HEK293T (cell line): ENCODE data around the gene TBC1D20.
A peak's percentile ranks its signal among the peaks of the same experiment; 100 is the strongest.
"Not testable (repeated sequence)": the region's sequence is repeated elsewhere in the genome, so short reads cannot be mapped to it uniquely, and the experiment has no call there.

Source experiments
- CTCF ChIA-PET: fragments of 350-600 bp; formaldehyde crosslinking; extraction: SDS; loops from one replicate; lab custom pipeline; 2021; ENCODE audit warnings: antibody characterized with exemption, inconsistent platforms; lab: Yijun Ruan, JAX
- POLR2A ChIA-PET: fragments of 350-600 bp; formaldehyde crosslinking; extraction: SDS; loops from one replicate; lab custom pipeline; 2020; ENCODE audit warnings: antibody characterized with exemption, inconsistent platforms; lab: Yijun Ruan, JAX
- DNase-seq: peaks from one replicate; pipeline ENCODE4 v3.0.0; 2012; ENCODE audit warnings: mixed read lengths; ENCODE audit errors: extremely low spot score
- ARNT ChIP-seq: fragments of 450-650 bp; IDR thresholded peaks from 2 replicates; pipeline ENCODE4 v1.6.1; 2017; ENCODE audit warnings: mild to moderate bottlenecking
- BHLHE40 ChIP-seq: fragments of 450-650 bp; IDR thresholded peaks from 2 replicates; pipeline ENCODE4 v1.6.1; 2016; ENCODE audit warnings: mild to moderate bottlenecking, moderate library complexity, borderline replicate concordance
- CTBP1 ChIP-seq: fragments of 450-650 bp; IDR thresholded peaks from 2 replicates; pipeline ENCODE4 v1.6.1; 2016; ENCODE audit warnings: borderline replicate concordance
- ELF4 ChIP-seq: fragments of 450-650 bp; IDR thresholded peaks from 2 replicates; pipeline ENCODE4 v1.6.1; 2017; ENCODE audit warnings: antibody characterized with exemption
- FOXA1 ChIP-seq: fragments of 450-650 bp; IDR thresholded peaks from 2 replicates; pipeline ENCODE4 v1.6.1; 2016; ENCODE audit warnings: mild to moderate bottlenecking
- FOXK2 ChIP-seq: fragments of 450-650 bp; IDR thresholded peaks from 2 replicates; pipeline ENCODE4 v1.6.1; 2016; ENCODE audit warnings: mild to moderate bottlenecking
- FOXM1 ChIP-seq: fragments of 450-650 bp; IDR thresholded peaks from 2 replicates; pipeline ENCODE4 v1.6.1; 2017; ENCODE audit warnings: mild to moderate bottlenecking, borderline replicate concordance
- HDGF ChIP-seq: fragments of 450-650 bp; IDR thresholded peaks from 2 replicates; pipeline ENCODE4 v1.6.1; 2017; ENCODE audit warnings: antibody characterized with exemption, borderline replicate concordance
- L3MBTL2 ChIP-seq: fragments of 450-650 bp; conservative IDR thresholded peaks from 2 replicates; pipeline ENCODE4 v1.6.1; 2016; ENCODE audit warnings: mild to moderate bottlenecking
- LEF1 ChIP-seq: fragments of 450-650 bp; IDR thresholded peaks from 2 replicates; pipeline ENCODE4 v1.6.1; 2017; ENCODE audit warnings: mild to moderate bottlenecking, borderline replicate concordance
- NFRKB ChIP-seq: fragments of 450-650 bp; IDR thresholded peaks from 2 replicates; pipeline ENCODE4 v1.6.1; 2016; ENCODE audit warnings: mild to moderate bottlenecking, moderate library complexity
- SP1 ChIP-seq: fragments of 450-650 bp; IDR thresholded peaks from 2 replicates; pipeline ENCODE4 v1.6.1; 2017
- SUZ12 ChIP-seq: fragments of 450-650 bp; IDR thresholded peaks from 2 replicates; pipeline ENCODE4 v1.6.1; 2016; ENCODE audit warnings: mild to moderate bottlenecking
- TARDBP ChIP-seq: fragments of 450-650 bp; IDR thresholded peaks from 2 replicates; pipeline ENCODE4 v1.6.1; 2016
- ZNF384 ChIP-seq: fragments of 450-650 bp; IDR thresholded peaks from 2 replicates; pipeline ENCODE4 v1.6.1; 2016
- TF ChIP-seq, protein P1 (sequence below): fragments of 450-650 bp; IDR thresholded peaks from 2 replicates; pipeline ENCODE4 v1.6.1; 2016

The TBC1D20 gene

DNA sequence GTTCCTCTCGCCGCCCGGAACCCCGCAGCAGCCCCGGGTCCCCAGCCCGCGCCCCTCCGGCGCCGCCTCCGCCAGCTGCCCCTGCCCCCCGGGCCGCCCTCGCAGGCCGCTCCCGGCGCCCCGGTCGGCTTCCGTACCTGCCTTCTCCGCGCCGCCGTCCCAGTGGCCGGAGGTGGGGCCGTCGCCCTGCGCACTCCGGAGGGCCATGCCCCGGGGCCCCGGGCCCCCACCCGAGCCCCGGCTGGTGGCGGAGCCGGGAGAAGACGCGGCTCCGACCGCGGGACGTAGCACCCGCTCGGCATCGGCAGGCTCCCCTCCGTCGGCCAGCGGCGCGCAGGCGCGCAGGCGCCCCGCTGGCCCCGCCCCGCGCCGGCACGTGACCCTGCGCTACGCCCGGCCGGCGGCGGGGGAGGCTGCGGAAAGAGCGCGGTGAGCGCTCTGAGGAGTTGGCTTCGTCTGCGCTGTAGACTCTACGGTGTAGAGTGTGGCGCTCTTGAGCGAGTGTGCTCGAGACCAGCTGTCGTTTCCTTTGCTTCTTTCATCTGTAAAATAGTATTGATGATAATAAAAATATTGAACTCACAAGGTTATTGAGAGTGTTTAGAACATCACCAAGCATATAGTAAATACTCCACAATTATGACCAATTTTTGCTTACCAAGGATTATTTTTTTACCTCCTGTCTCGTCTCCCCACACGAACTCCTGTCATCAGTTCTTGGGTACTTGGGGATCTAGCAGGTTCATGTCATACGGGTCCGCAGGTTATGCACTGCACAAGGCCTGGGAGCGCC lies at the start of gene TBC1D20:
TSS of gene TBC1D20 (minus strand) at position 335 of the 793 bp plus-strand sequence. CDS start at position 207, 128 bp downstream.
- POLR2A ChIA-PET = interaction anchor here (1.7 kb wide), 1 partner anchor 10 kb away, joined by 5 read pairs; no protein-coding TSS in a partner anchor
- peak; percentile 93 for DNase-seq
- CTCF ChIA-PET = no interaction called here
- TF ChIP-seq HDGF (no peak), L3MBTL2 (peak; percentile 71), ELF4 (0 out of 2 replicates have a peak, but pooled peaks have one; percentile 23)

DNA sequence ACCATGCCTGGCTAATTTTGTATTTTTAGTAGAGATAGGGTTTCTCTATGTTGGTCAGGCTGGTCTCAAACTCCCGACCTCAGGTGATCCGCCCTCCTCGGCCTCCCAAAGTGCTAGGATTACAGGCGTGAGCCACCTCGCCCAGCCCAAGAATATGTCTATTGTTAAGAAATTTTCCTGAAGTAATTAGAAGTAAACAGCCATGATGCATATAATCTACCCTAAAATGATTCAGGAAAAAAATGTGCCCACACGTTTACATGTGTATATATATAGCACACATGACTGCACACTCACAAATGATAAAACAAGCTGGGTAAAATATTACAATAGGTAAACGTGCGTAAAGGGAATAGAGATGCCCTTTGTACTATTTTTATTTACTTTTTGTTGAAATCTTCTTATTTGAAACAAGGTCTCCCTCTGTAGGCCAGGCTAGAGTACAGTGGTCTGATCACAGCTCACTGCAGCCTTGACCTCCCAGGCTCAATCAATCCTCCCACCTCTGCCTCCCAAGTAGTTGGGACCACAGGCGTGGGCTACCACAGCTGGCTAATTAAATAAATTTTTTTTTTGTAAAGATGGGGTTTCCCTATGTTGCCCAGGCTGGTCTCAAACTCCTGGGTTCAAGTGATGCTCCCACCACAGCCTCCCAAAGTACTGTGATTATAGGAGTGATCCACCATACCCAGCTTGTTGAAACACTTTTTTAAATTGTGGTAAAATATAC lies 48.2 kb upstream of the TBC1D20 start:
- CTCF ChIA-PET, DNase-seq, POLR2A ChIA-PET: not testable (repeated sequence)

GRCh38 chr20:508364-508787 lies 46.0 kb upstream of the TBC1D20 start:
- POLR2A ChIA-PET, DNase-seq, CTCF ChIA-PET: not testable (repeated sequence)

DNA sequence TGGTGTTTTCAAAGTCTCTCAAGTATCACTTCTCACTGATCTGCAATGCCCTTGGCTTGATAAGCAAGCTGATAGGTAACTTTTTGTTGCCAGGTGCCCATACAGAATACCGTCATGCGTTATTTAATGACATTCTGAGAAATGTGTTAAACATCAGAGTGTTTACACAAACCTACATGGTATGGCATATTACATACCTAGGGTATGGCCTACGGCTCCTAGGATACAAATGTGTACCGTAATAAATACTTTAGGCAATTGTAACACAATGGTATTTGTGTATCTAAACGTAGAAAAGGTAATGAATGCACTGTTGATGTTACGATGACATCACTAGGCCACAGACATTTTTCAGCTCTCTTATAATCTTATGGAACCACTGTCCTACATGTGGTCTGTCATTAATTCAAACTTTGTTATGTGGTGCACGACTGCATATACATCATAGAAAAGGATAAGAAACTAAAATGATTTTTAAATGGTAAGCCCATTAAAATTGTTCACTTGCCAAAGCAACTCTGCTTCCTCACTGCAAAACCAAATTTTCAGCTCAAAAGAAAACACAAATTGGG lies 45.5 kb upstream of the TBC1D20 start:
- ChIA-PET CTCF (no interaction called here), POLR2A (no interaction called here)
- no peak for TF ChIP-seq ZNF384
- no peak for DNase-seq

- POLR2A ChIA-PET = no interaction called here
- TF ChIP-seq TARDBP (no peak), HDGF (no peak), SP1 (no peak), FOXA1 (no peak), FOXM1 (no peak), L3MBTL2 (no peak), ZNF384 (no peak), CTBP1 (no peak), SUZ12 (no peak), FOXK2 (no peak), ELF4 (no peak), BHLHE40 (no peak), LEF1 (no peak), NFRKB (no peak), ARNT (no peak)
- TF ChIP-seq, protein P1, sequence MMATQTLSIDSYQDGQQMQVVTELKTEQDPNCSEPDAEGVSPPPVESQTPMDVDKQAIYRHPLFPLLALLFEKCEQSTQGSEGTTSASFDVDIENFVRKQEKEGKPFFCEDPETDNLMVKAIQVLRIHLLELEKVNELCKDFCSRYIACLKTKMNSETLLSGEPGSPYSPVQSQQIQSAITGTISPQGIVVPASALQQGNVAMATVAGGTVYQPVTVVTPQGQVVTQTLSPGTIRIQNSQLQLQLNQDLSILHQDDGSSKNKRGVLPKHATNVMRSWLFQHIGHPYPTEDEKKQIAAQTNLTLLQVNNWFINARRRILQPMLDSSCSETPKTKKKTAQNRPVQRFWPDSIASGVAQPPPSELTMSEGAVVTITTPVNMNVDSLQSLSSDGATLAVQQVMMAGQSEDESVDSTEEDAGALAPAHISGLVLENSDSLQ = no peak
- CTCF ChIA-PET = no interaction called here
- no peak for DNase-seq
Measured at GRCh38 chr20:507006-507758, 44.8 kb upstream of the TBC1D20 start.

DNA sequence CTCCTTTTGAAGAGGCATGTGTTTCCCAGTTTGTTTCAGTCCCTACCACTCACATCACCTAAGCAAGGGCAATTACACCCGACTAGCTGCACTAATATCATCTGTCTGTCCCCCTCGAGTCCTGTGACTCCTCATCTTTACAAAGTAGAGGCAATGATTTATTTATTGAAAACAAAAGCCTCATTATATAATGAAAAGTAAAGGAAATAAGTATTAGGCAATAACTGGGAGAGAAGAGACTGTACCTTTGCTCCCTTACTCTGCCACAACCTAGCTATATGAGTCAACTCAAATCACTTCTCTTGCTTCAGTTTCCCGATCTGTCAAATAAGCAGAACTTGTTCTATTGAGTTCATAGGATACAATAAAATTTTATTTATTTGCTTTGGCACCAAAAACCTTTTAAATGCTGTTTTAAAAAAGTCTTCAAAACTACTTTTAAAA lies 42.3 kb upstream of the TBC1D20 start:
- DNase-seq = no peak
- ChIA-PET POLR2A (no interaction called here), CTCF (no interaction called here)
- TF ChIP-seq HDGF (no peak), TARDBP (no peak), SUZ12 (no peak), BHLHE40 (no peak), ARNT (no peak), ELF4 (no peak), ZNF384 (no peak), NFRKB (no peak), L3MBTL2 (no peak), FOXK2 (no peak), SP1 (no peak), FOXM1 (no peak), FOXA1 (no peak), CTBP1 (no peak)
- TF ChIP-seq, protein P1 = no peak
